AG04449 (cell line): ENCODE measurements around the gene METTL16.

Source experiments
- CTCF ChIA-PET: fragments of 350-600 bp; formaldehyde crosslinking; extraction: SDS; loops from one replicate; lab custom pipeline; 2021; ENCODE audit warnings: antibody characterized with exemption; lab: Yijun Ruan, JAX
- POLR2A ChIA-PET: fragments of 400-600, 350-600 bp; formaldehyde crosslinking; extraction: SDS; loops from one replicate; lab custom pipeline; 2020; ENCODE audit warnings: antibody characterized with exemption, inconsistent platforms; lab: Yijun Ruan, JAX
- DNase-seq: peaks from one replicate; pipeline ENCODE4 v3.0.0-alpha.2; 2010; ENCODE audit warnings: low read depth, low spot score
- H3K4me3 ChIP-seq: 2 replicates; pipeline ENCODE4 v1.5.1; 2011; ENCODE audit warnings: low read depth, mild to moderate bottlenecking, control low read depth, low read length
- TF ChIP-seq, protein P1 (sequence below): IDR thresholded peaks from one replicate; pipeline ENCODE4 v1.5.1; 2011; ENCODE audit warnings: mild to moderate bottlenecking, moderate library complexity, low read length, control low read depth, inconsistent platforms; ENCODE audit not compliant: insufficient read depth; ENCODE audit errors: missing control alignments

METTL16 gene

DNA sequence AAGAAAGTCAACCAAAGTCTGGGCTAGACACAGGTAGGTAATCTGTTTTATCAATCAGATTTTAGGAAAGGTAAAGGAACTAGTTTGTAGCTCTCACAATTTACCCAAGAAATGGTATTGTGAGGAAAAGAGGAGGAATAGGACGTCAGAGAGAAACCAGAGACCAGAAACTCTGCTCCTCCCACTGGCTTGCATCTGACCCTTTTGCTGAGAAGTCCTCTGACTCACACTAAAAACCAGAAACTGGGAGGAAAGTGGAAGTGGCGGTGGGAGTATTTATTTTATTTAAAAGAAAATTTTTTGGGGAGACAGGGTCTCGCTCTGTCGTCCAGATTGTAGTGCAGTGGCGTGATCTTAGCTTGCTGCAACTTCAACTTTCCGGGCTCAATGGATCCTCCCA, 72.9 kb downstream of the METTL16 start:
- TF ChIP-seq, protein P1, sequence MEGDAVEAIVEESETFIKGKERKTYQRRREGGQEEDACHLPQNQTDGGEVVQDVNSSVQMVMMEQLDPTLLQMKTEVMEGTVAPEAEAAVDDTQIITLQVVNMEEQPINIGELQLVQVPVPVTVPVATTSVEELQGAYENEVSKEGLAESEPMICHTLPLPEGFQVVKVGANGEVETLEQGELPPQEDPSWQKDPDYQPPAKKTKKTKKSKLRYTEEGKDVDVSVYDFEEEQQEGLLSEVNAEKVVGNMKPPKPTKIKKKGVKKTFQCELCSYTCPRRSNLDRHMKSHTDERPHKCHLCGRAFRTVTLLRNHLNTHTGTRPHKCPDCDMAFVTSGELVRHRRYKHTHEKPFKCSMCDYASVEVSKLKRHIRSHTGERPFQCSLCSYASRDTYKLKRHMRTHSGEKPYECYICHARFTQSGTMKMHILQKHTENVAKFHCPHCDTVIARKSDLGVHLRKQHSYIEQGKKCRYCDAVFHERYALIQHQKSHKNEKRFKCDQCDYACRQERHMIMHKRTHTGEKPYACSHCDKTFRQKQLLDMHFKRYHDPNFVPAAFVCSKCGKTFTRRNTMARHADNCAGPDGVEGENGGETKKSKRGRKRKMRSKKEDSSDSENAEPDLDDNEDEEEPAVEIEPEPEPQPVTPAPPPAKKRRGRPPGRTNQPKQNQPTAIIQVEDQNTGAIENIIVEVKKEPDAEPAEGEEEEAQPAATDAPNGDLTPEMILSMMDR, result no peak
- DNase-seq, result no peak
- CTCF ChIA-PET, result interaction anchor here (0.5 to 1.6 kb wide), 3 partner anchors 23 to 347 kb away, joined by 3 to 10 read pairs (median 3); no protein-coding TSS in a partner anchor
- POLR2A ChIA-PET, result no interaction called here
- no peak overlapping the region for H3K4me3 ChIP-seq

DNA sequence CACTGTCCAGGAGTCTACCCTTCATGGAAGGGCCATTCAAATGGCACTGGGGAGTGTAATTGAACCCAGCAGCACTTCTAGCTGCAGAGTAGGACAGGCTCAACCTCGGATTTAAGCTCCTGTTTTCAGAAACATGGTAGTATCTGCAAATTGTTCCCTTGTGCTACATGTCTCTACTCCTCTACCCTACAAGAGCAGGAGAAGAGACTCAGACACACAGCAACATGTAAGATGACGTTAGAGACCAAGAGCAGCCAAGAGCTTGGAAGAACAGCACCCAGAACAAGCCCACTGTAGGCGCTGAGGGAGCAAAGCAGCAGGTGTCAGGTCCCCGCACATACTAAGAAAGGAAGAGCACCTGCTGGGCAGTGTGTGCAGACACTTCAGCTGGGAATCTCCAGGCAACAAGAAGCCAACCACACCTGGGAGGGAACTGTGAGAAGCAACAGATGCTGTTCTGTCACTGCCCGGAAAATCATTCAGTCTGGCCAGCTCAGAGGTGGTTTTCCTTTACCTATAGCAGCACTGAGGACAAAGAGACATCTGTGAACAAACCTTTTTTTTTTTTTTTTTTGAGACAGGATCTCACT, 75.3 kb downstream of the METTL16 start:
- no peak for DNase-seq
- H3K4me3 ChIP-seq, result no peak overlapping the region
- ChIA-PET POLR2A (no interaction called here), CTCF (interaction anchor here (1.0 to 1.6 kb wide), 3 partner anchors 9 to 54 kb away, joined by 3 to 6 read pairs (median 4); no protein-coding TSS in a partner anchor)
- TF ChIP-seq, protein P1, result no peak

DNA sequence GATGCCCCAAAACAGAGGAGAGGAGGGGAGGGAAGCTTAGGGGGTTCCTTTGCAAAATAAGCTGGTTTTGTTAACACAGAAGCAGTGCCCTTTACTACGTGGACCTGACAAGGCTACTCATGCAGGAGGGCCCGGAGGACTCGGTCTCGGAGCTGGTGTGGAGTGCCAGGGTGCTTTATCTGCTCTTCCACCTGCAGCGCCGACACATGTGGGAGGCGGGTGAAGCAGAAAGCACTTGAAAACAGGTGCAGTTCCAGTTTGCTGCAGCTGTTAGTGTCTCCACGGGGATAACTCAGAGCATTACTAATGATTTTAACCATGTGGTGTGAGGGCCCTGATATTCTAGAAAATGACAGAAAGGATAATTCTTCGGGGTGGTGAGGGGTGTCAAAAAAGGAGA, 75.8 kb downstream of the METTL16 start:
- POLR2A ChIA-PET, result no interaction called here
- TF ChIP-seq, protein P1, result no peak
- DNase-seq, result no peak
- H3K4me3 ChIP-seq, result no peak overlapping the region
- CTCF ChIA-PET, result interaction anchor here (1.0 to 1.6 kb wide), 2 partner anchors 8 to 20 kb away, joined by 4 to 6 read pairs; no protein-coding TSS in a partner anchor

- POLR2A ChIA-PET, result no interaction called here
- DNase-seq, result no peak
- CTCF ChIA-PET, result interaction anchor here (1.0 to 3.8 kb wide), 4 partner anchors 8 to 152 kb away, joined by 3 to 23 read pairs (median 8); no protein-coding TSS in a partner anchor
- TF ChIP-seq, protein P1, result no peak
- H3K4me3 ChIP-seq, result no peak overlapping the region
Observed at GRCh38 chr17:2435181-2435741, 76.4 kb downstream of the METTL16 start.

GRCh38 chr17:2433696-2434095, 78.0 kb downstream of the METTL16 start:
- no peak overlapping the region for H3K4me3 ChIP-seq
- CTCF ChIA-PET, result interaction anchor here (2.2 to 3.8 kb wide), 3 partner anchors 15 to 52 kb away, joined by 8 to 23 read pairs (median 13); no protein-coding TSS in a partner anchor
- POLR2A ChIA-PET, result no interaction called here
- TF ChIP-seq, protein P1, result no peak
- no peak for DNase-seq

DNA sequence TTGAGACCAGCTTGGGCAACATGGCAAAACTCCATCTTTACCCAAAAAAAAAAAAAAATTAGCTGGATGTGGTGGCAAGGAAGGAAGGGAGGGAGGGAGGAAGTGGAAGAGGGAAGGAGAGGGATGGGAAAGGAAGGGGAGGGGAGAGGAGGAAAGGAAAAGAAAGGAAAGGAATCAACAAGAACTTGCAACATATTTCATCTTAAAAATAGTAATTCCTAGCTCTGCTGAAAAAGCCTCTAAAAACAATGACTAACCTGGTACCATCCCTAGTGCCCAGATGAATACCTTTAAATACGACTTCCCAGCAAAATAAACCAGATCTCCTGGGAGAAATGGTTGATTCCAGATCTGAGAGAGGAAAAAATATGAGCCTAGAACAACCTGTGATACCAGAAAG, 83.8 kb downstream of the METTL16 start:
- CTCF ChIA-PET, result interaction anchor here (1.3 to 2.6 kb wide), 4 partner anchors 8 to 46 kb away, joined by 4 to 13 read pairs (median 8); no protein-coding TSS in a partner anchor
- POLR2A ChIA-PET, result interaction anchor here (0.7 kb wide), 1 partner anchor 153 kb away, joined by 3 read pairs; no protein-coding TSS in a partner anchor
- H3K4me3 ChIP-seq, result no peak overlapping the region
- no peak for DNase-seq
- TF ChIP-seq, protein P1, result no peak
